ENCODE data around the gene GRM3.

The GRM3 gene

GRCh38 chr7:86749741-86750665 is 106.3 kb downstream of the GRM3 start:
- H3K4me3 ChIP-seq (ENCODE audit: low read depth, low read length), result no peak overlapping the region
- DNase-seq (ENCODE audit: low read depth, low spot score), result no peak
- POLR2A ChIA-PET, result no interaction called here
- CTCF ChIA-PET, result no interaction called here
- TF ChIP-seq CTCF (IDR thresholded peaks at IDR 0.05; ENCODE audit: insufficient read depth, low read length, missing control alignments), result no peak

DNA sequence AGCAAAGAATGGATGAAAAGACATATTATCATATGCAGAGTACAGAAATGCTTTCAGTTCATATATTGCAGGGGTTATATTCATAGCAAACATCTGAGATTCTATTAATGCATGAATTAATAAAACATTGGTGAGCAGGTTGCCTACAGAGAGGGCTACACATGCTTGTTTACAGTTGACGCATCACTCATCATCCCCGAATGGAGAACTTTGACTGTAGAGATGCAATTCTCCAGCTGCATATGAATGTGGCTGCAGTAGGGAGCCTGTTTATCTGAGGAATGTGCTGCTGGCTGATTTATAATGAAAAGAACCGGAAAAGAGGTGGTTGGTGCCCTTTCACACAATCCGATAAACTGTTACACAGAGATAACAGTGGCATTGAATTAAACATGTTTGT is 116.5 kb downstream of the GRM3 start:
- DNase-seq (ENCODE audit: low read depth, low spot score), result no peak
- POLR2A ChIA-PET, result no interaction called here
- no peak for TF ChIP-seq CTCF (IDR thresholded peaks at IDR 0.05; ENCODE audit: insufficient read depth, low read length, missing control alignments)
- CTCF ChIA-PET, result no interaction called here
- no peak overlapping the region for H3K4me3 ChIP-seq (ENCODE audit: low read depth, low read length)

GRCh38 chr7:86762129-86762528 is 118.4 kb downstream of the GRM3 start:
- ChIA-PET CTCF (no interaction called here), POLR2A (no interaction called here)
- TF ChIP-seq CTCF (IDR thresholded peaks at IDR 0.05; ENCODE audit: insufficient read depth, low read length, missing control alignments), result no peak
- no peak overlapping the region for H3K4me3 ChIP-seq (ENCODE audit: low read depth, low read length)
- no peak for DNase-seq (ENCODE audit: low read depth, low spot score)

DNA sequence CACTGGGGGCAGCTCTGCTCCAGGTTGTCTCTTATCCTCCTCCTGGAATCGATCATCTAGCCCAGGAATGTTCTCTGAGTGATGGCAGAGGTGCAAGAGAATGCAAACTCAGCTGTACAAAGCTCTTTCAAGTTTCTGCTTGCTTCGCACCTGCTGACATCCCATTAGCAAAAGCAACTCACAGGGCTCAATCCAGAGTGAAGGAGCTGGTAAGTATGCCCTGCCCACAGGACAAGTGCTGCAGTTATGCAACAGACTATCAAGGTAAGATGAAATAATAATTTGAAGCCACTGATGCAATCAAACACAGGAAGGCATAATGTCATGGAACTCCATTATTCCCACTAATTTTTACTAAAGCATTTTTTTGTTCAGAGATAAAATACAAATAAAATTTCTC is 122.2 kb downstream of the GRM3 start:
- no peak overlapping the region for H3K4me3 ChIP-seq (ENCODE audit: low read depth, low read length)
- POLR2A ChIA-PET, result no interaction called here
- no peak for TF ChIP-seq CTCF (IDR thresholded peaks at IDR 0.05; ENCODE audit: insufficient read depth, low read length, missing control alignments)
- no peak for DNase-seq (ENCODE audit: low read depth, low spot score)
- CTCF ChIA-PET, result no interaction called here

DNA sequence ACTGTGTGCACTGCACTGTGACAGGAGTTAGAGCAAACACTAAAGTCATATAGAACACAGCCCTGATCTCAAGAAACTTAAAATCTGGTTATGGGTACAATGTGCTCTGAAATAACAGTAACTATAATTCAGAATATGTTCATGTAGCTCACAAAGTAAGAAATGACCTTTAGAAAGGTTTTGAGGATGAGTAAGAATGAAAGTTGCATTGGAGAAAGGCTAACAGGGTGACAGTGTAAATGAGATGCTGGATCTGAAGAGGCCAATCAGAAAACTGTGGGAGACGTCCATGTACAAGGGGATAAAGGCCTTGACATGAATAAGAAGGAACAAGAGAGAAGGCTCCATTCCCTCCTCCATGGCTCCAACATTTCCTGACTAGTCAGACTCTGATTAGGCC is 124.7 kb downstream of the GRM3 start:
- no peak overlapping the region for H3K4me3 ChIP-seq (ENCODE audit: low read depth, low read length)
- POLR2A ChIA-PET, result no interaction called here
- CTCF ChIA-PET, result no interaction called here
- TF ChIP-seq CTCF (IDR thresholded peaks at IDR 0.05; ENCODE audit: insufficient read depth, low read length, missing control alignments), result no peak
- DNase-seq (ENCODE audit: low read depth, low spot score), result no peak

GRCh38 chr7:86768967-86769760 is 125.5 kb downstream of the GRM3 start:
- TF ChIP-seq CTCF (IDR thresholded peaks at IDR 0.05; ENCODE audit: insufficient read depth, low read length, missing control alignments), result no peak
- no peak for DNase-seq (ENCODE audit: low read depth, low spot score)
- ChIA-PET CTCF (no interaction called here), POLR2A (no interaction called here)
- H3K4me3 ChIP-seq (ENCODE audit: low read depth, low read length), result no peak overlapping the region
